ENCODE data around the gene SMIM28. TPM values are rescaled to one million over a fixed set of nuclear protein-coding genes. Genes with fewer than 3 reads are reported as not detected.
"Not testable (repeated sequence)": the region's sequence is repeated elsewhere in the genome, so short reads cannot be mapped to it uniquely, and the experiment has no call there.

Gene SMIM28
- total and polyA plus RNA-seq, 9 of the 15 experiments (the other 6 are each of a cell fraction or from before 2014, with no cell fraction given), result not detected

GRCh38 chr6:138368684-138369083 is 9.0 kb upstream of the SMIM28 start:
- WGBS (ENCODE audit: insufficient coverage, low coverage, missing lambda C conversion rate), result 24% methylated on average over 8 of the region's 8 CpGs
- intact Hi-C loops (cut with micrococcal nuclease); H3K27ac ChIP-seq (ENCODE audit: extremely low read depth, low read depth, low read length); H3K4me3 ChIP-seq; H3K36me3 ChIP-seq (ENCODE audit: control insufficient read depth, insufficient read depth, low read length); H3K4me2 ChIP-seq (ENCODE audit: insufficient read depth, low read length); H2AFZ ChIP-seq (ENCODE audit: low read depth, low read length); H3K9me1 ChIP-seq (ENCODE audit: control insufficient read depth, insufficient read depth, low read length); ATAC-seq; H4K20me1 ChIP-seq (replicated peaks; ENCODE audit: control insufficient read depth, insufficient read depth, low read length); FAIRE-seq; BruUV-seq (replicated peaks); H3K9ac ChIP-seq (ENCODE audit: insufficient read depth in 1 of 2, low read depth in 2 of 2, low read length in 2 of 2); H3K9me3 ChIP-seq (replicated peaks; ENCODE audit: control insufficient read depth, insufficient read depth, low read depth, low read length); H3K79me2 ChIP-seq (ENCODE audit: control insufficient read depth, insufficient read depth, low read length); DNase-seq (ENCODE audit: extremely low read depth in 1 of 4, low spot score in 3 of 4); CTCF ChIA-PET (ENCODE audit: low intra/inter-chr PET ratio); H3K27me3 ChIP-seq (ENCODE audit: control insufficient read depth in 2 of 2, insufficient read depth in 2 of 2, low read length in 2 of 2); POLR2A ChIA-PET; in situ Hi-C loops (cut with MboI): not testable (repeated sequence)
- TF ChIP-seq ZNF146 (CRISPR knock-in tag; IDR thresholded peaks at IDR 0.05; ENCODE audit: unreplicated experiment), result peak; percentile 85
- H3K4me1 ChIP-seq (replicated peaks in 1 of 2; ENCODE audit: control insufficient read depth in 2 of 2, insufficient read depth in 2 of 2, low read length in 2 of 2), result peaks cover 4 to 20% of the 10 kb centered on the region in 2 experiments

DNA sequence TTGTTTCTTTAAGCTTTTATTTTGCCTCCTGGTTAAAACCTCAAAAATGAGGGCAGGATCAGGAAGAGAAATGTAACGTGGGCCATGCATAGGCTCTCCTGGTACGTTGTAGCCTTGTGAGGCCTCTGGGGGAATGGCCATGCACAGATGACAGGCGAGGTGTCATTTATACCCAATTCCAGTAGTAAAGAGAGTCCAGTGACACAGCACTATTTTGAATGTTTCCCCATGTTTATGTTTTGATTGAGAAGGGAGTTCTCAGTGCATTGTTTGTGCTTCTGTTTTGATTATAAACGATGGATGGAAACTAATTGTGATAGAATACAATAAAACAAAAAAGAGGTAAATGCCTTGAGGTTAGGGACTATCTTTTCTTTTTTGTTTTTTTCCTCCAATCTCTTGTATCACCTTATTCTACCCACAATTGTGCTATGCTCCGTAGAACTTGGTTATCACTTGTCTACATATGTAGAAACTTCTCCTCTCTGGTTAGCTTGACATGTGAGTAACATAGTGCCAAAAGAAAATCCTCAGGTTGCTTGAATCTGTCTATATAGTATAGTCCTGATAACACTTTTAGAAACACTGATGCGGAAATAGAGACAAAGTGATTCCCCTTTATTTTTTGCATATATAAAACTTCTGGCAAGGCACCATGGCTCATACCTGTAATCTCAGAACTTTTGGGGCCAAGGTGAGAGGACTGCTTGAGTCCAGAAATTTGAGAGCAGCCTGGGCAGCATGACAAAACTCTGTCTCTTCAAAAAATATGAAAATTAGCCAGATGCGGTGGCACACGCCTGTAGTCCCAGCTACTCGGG is 6.9 kb upstream of the SMIM28 start:
- no peaks in the 10 kb centered on the region for H4K20me1 ChIP-seq (replicated peaks; ENCODE audit: control insufficient read depth, insufficient read depth, low read length)
- 4% methylated on average over 9 of the region's 9 CpGs for WGBS (ENCODE audit: insufficient coverage, low coverage, missing lambda C conversion rate)
- no peaks in the 10 kb centered on the region for H3K9me3 ChIP-seq (replicated peaks; ENCODE audit: control insufficient read depth, insufficient read depth, low read depth, low read length)
- no peaks in the 10 kb centered on the region for H3K79me2 ChIP-seq (ENCODE audit: control insufficient read depth, insufficient read depth, low read length)
- in situ Hi-C loops (cut with MboI), result no loop called here
- H3K4me1 ChIP-seq (replicated peaks in 1 of 2; ENCODE audit: control insufficient read depth in 2 of 2, insufficient read depth in 2 of 2, low read length in 2 of 2), result peaks cover 4 to 20% of the 10 kb centered on the region in 2 experiments
- no peaks in the 10 kb centered on the region for H3K36me3 ChIP-seq (ENCODE audit: control insufficient read depth, insufficient read depth, low read length)
- intact Hi-C loops (cut with micrococcal nuclease), result no loop called here
- ATAC-seq (peak; percentile 84), DNase-seq (ENCODE audit: extremely low read depth in 1 of 4, low spot score in 3 of 4) (peak in 1 of 4 experiments; percentile 34), FAIRE-seq (no peak)
- no TSS peak for BruUV-seq (replicated peaks)
- H3K4me2 ChIP-seq (ENCODE audit: insufficient read depth, low read length), result no peak overlapping the region
- H3K9ac ChIP-seq (ENCODE audit: insufficient read depth in 1 of 2, low read depth in 2 of 2, low read length in 2 of 2), result no peak overlapping the region
- H3K9me1 ChIP-seq (ENCODE audit: control insufficient read depth, insufficient read depth, low read length), result no peaks in the 10 kb centered on the region
- ChIA-PET POLR2A (interaction anchor here (0.5 kb wide), 1 partner anchor 9 kb away, joined by 3 read pairs; no protein-coding TSS in a partner anchor), CTCF (ENCODE audit: low intra/inter-chr PET ratio) (no interaction called here)
- H3K4me3 ChIP-seq, result no peak overlapping the region
- no peaks in the 10 kb centered on the region for H3K27me3 ChIP-seq (ENCODE audit: control insufficient read depth in 2 of 2, insufficient read depth in 2 of 2, low read length in 2 of 2)
- H3K27ac ChIP-seq (ENCODE audit: extremely low read depth, low read depth, low read length), result no peak overlapping the region
- no peak overlapping the region for H2AFZ ChIP-seq (ENCODE audit: low read depth, low read length)
- 0 out of 2 replicates have a peak, but pooled peaks have one; percentile 24 for TF ChIP-seq L3MBTL2 (IDR thresholded peaks at IDR 0.05)
- TF ChIP-seq KLF16 (IDR thresholded peaks at IDR 0.05), result 0 out of 2 replicates have a peak, but pooled peaks have one; percentile 20
- peak; percentile 68; the same call in 1 of the 2 replicates for TF ChIP-seq ZNF589 (CRISPR knock-in tag; IDR thresholded peaks at IDR 0.05; ENCODE audit: low read depth)
- 0 out of 2 replicates have a peak, but pooled peaks have one; percentile 11 for TF ChIP-seq NCOR1 (IDR thresholded peaks at IDR 0.05)
- peak; percentile 75 for TF ChIP-seq ZNF316 (IDR thresholded peaks at IDR 0.05)
- TF ChIP-seq ZNF134 (CRISPR knock-in tag; conservative IDR thresholded peaks at IDR 0.05), result no peak
- no peak for TF ChIP-seq ETV5 (CRISPR knock-in tag; IDR thresholded peaks at IDR 0.05; ENCODE audit: low read depth)
- peak; percentile 89 for TF ChIP-seq NFE2 (IDR thresholded peaks at IDR 0.05; ENCODE audit: low read depth)
- 0 out of 2 replicates have a peak, but pooled peaks have one; percentile 3 for TF ChIP-seq JUN (IDR thresholded peaks at IDR 0.05; ENCODE audit: borderline replicate concordance, low read depth, low read length)
- TF ChIP-seq JUN (CRISPR knock-in tag; IDR thresholded peaks at IDR 0.05; ENCODE audit: borderline replicate concordance), result no peak
- TF ChIP-seq ZNF239 (CRISPR knock-in tag; IDR thresholded peaks at IDR 0.05), result peak; percentile 70
- TF ChIP-seq YBX1 (IDR thresholded peaks at IDR 0.05), result no peak
- peak; percentile 28; the same call in 1 of the 2 replicates for TF ChIP-seq MAFF (IDR thresholded peaks at IDR 0.05; ENCODE audit: low read length)
- TF ChIP-seq, protein P1, sequence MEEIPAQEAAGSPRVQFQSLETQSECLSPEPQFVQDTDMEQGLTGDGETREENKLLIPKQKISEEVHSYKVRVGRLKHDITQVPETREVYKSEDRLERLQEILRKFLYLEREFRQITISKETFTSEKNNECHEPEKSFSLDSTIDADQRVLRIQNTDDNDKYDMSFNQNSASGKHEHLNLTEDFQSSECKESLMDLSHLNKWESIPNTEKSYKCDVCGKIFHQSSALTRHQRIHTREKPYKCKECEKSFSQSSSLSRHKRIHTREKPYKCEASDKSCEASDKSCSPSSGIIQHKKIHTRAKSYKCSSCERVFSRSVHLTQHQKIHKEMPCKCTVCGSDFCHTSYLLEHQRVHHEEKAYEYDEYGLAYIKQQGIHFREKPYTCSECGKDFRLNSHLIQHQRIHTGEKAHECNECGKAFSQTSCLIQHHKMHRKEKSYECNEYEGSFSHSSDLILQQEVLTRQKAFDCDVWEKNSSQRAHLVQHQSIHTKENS (CRISPR knock-in tag; IDR thresholded peaks at IDR 0.05), result 0 out of 2 replicates have a peak, but pooled peaks have one; percentile 45
- peak; percentile 78 for TF ChIP-seq TEAD4 (IDR thresholded peaks at IDR 0.05; ENCODE audit: low read length)
- no peak for TF ChIP-seq TEAD4 (CRISPR knock-in tag; IDR thresholded peaks at IDR 0.05; ENCODE audit: borderline replicate concordance)
